Gastroesophageal sphincter (tissue), 4 donors: ENCODE results near the gene ZNF507. TPM values are rescaled to one million over a fixed set of nuclear protein-coding genes. Genes with fewer than 3 reads are reported as not detected.
A peak's percentile ranks its signal among the peaks of the same experiment; 100 is the strongest.

Experiments
- ATAC-seq: fragments of 150-250 bp; one replicate; pipeline ENCODE4 v1.9.1; 2016; ENCODE audit warnings: mild to moderate bottlenecking, moderate library complexity
- H3K27ac ChIP-seq, 4 donors: fragments of 200-600 bp; sonication (generic) in 3 of 4; 1 replicate in 3 of 4; 2 replicates in 1 of 4; pipeline ENCODE4 v1.5.1; 2016 to 2019
- H3K27me3 ChIP-seq: fragments of 200-600 bp; sonication (generic); one replicate; pipeline ENCODE4 v1.5.1; 2019
- H3K36me3 ChIP-seq, 2 donors: fragments of 200-600 bp; sonication (generic); one replicate each; pipeline ENCODE4 v1.5.1; 2019; ENCODE audit warnings: control low read depth in 1 of 2
- H3K4me1 ChIP-seq, 3 donors: fragments of 200-600 bp; sonication (generic); 1 replicate in 2 of 3; 2 replicates in 1 of 3; pipeline ENCODE4 v1.5.1; 2016 to 2019; ENCODE audit warnings: control low read depth in 2 of 3
- H3K4me3 ChIP-seq, 2 donors: fragments of 200-600 bp; sonication (generic); one replicate each; pipeline ENCODE4 v1.5.1; 2019; ENCODE audit warnings: mild to moderate bottlenecking in 1 of 2, moderate library complexity in 1 of 2
- H3K9me3 ChIP-seq, 3 donors: fragments of 200-600 bp; sonication (generic); one replicate each; pipeline ENCODE4 v1.5.1; 2017 to 2019; ENCODE audit warnings: control low read depth in 2 of 3
- EP300 ChIP-seq: sonication (generic); formaldehyde crosslinking; IDR thresholded peaks from one replicate; pipeline ENCODE4 v1.6.1; 2017; ENCODE audit warnings: antibody characterized with exemption, mild to moderate bottlenecking
- POLR2A ChIP-seq, 2 donors: fragments of 450-650 bp; IDR thresholded peaks; one replicate each; pipeline ENCODE4 v1.6.1; 2017; ENCODE audit warnings: antibody characterized with exemption in 2 of 2, mild to moderate bottlenecking in 2 of 2, moderate library complexity in 1 of 2
- POLR2AphosphoS5 ChIP-seq: sonication (generic); formaldehyde crosslinking; IDR thresholded peaks from one replicate; pipeline ENCODE4 v1.6.1; 2017; ENCODE audit warnings: antibody characterized with exemption
- WGBS, 2 donors: methylation state at CpG; one replicate each; pipeline ENCODE4 v1.1.5; 2018; ENCODE audit warnings: low coverage in 1 of 2; 5-methylcytosine and 5-hydroxymethylcytosine counted together
- total RNA-seq, 4 donors: library from RNA; depleted of rRNA; stranded (reverse); fragments of >200 nt; gene quantifications; one replicate each; pipeline ENCODE4 v1.1.0, GENCODE V29; 2016
- TF ChIP-seq, protein P1 (sequence below), 4 experiments: fragments of 200-600 bp in 2 of 4; fragments of 450-650 bp in 2 of 4; sonication (generic) in 1 of 4; IDR thresholded peaks; one replicate each; pipeline ENCODE4 v1.5.1; 2017 to 2019; ENCODE audit warnings: antibody characterized with exemption in 4 of 4, mild to moderate bottlenecking in 2 of 4, moderate library complexity in 2 of 4

ZNF507 gene
- total RNA-seq, 4 donors from 2014 or later, result 13.9 to 28.8 (median 22.3) TPM

DNA sequence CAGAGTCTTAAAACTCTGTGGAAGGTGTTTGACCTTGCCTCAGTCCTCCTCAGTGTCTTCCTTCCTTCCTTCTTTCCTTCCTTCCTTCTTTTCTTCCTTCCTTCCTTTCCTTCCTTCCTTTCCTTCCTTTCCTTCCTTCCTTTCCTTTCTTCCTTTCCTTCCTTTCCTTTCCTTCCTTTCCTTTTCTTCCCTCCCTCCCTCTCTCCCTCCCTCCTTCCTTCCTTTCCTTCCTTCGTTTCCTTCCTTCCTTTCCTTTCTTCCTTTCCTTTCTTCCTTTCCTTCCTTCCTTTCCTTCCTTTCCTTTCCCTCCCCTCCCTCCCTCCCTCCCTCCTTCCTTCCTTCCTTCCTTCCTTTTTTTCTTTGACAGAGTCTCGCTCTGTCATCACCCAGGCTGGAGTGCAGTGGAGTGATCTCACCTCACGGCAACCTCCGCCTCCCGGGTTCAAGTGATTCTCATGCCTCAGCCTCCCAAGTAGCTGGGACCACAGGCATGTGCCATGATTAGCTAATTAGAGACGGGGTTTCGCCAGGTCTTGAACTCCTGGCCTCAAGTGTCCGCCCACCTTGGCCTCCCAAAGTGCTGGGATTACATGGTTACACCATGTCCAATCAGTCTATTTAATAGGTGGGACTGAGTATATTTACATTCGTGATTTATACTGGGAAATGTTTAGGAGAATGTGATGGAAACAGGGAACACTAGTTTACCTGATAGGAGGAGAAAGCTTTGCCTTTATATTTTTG is 16.3 kb downstream of the ZNF507 start:
- ATAC-seq, result no peak
- Histone ChIP-seq H3K4me3 (no peak overlapping the region), H3K27me3 (no peaks in the 10 kb centered on the region), H3K9me3 (no peaks in the 10 kb centered on the region), H3K27ac (no peak overlapping the region), H3K36me3 (peaks cover 4 to 72% of the 10 kb centered on the region in 2 donors), H3K4me1 (peaks cover 8 to 28% (median 12%) of the 10 kb centered on the region in 3 donors)
- no peak for TF ChIP-seq POLR2AphosphoS5
- no peak for TF ChIP-seq POLR2A (IDR thresholded peaks at IDR 0.05)
- TF ChIP-seq, protein P1, sequence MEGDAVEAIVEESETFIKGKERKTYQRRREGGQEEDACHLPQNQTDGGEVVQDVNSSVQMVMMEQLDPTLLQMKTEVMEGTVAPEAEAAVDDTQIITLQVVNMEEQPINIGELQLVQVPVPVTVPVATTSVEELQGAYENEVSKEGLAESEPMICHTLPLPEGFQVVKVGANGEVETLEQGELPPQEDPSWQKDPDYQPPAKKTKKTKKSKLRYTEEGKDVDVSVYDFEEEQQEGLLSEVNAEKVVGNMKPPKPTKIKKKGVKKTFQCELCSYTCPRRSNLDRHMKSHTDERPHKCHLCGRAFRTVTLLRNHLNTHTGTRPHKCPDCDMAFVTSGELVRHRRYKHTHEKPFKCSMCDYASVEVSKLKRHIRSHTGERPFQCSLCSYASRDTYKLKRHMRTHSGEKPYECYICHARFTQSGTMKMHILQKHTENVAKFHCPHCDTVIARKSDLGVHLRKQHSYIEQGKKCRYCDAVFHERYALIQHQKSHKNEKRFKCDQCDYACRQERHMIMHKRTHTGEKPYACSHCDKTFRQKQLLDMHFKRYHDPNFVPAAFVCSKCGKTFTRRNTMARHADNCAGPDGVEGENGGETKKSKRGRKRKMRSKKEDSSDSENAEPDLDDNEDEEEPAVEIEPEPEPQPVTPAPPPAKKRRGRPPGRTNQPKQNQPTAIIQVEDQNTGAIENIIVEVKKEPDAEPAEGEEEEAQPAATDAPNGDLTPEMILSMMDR (IDR thresholded peaks at IDR 0.05), result no peak
- TF ChIP-seq EP300, result no peak
- WGBS, 2 donors, result 88 to 91% methylated on average over 3 to 8 of the region's 9 CpGs

DNA sequence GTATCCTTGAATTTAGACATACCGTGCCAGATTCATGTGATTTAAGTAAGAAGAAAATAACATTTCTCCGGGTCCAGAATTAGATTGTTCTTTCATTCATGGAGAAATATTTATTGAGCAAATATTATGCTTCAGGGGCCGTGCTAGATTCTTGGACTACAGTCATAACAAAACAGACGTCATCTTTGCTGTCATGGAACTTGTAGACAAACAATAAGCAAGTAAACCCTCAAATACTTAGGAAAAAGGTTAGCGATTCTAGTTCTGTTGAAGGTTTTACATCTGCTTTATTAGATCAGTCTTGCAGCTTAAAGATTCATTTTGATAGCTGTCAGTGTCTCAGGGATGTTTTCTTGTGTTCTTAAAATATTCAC is 16.9 kb downstream of the ZNF507 start:
- TF ChIP-seq, protein P1 (IDR thresholded peaks at IDR 0.05), result no peak
- TF ChIP-seq POLR2AphosphoS5 (no peak), EP300 (no peak), POLR2A (IDR thresholded peaks at IDR 0.05) (no peak)
- Histone ChIP-seq H3K4me3 (no peak overlapping the region), H3K36me3 (peaks cover 0 to 67% of the 10 kb centered on the region in 2 donors), H3K27me3 (no peaks in the 10 kb centered on the region), H3K9me3 (no peaks in the 10 kb centered on the region), H3K4me1 (peaks cover 8 to 28% (median 12%) of the 10 kb centered on the region in 3 donors), H3K27ac (no peak overlapping the region)
- 82 to 83% methylated on average over 5 of the region's 5 CpGs for WGBS, 2 donors
- no peak for ATAC-seq

DNA sequence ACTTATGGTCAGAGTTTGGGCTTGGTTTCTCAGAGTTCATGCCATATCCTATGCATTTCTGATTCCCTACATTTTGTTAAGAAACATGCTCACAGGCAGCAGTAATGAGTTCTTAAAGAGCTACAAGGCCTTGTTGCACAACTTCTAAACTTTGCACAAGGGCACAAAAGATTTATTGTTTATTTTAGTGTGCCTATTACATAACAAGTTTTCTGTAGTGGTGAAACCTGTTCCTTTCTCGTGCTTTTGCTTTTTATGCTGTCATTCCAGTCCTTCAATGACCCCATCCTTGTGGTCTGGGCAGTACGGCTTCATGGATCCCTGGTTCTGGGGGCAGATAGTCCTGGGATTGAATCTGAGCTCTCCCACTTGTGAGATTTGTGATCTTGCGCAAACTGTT is 17.8 kb downstream of the ZNF507 start:
- 24 to 70% methylated on average over 2 of the region's 3 CpGs for WGBS, 2 donors
- peaks cover 8 to 36% (median 12%) of the 10 kb centered on the region in 3 donors for H3K4me1 ChIP-seq
- no peak overlapping the region for H3K4me3 ChIP-seq
- peak overlapping the region; percentile 24 to 68 (median 60) for H3K27ac ChIP-seq
- no peaks in the 10 kb centered on the region for H3K27me3 ChIP-seq
- TF ChIP-seq, protein P1 (IDR thresholded peaks at IDR 0.05), result no peak
- TF ChIP-seq EP300 (no peak), POLR2AphosphoS5 (peak; percentile 54), POLR2A (IDR thresholded peaks at IDR 0.05) (no peak)
- ATAC-seq, result peak; percentile 62
- no peaks in the 10 kb centered on the region for H3K9me3 ChIP-seq
- peaks cover 0 to 58% of the 10 kb centered on the region in 2 donors for H3K36me3 ChIP-seq

DNA sequence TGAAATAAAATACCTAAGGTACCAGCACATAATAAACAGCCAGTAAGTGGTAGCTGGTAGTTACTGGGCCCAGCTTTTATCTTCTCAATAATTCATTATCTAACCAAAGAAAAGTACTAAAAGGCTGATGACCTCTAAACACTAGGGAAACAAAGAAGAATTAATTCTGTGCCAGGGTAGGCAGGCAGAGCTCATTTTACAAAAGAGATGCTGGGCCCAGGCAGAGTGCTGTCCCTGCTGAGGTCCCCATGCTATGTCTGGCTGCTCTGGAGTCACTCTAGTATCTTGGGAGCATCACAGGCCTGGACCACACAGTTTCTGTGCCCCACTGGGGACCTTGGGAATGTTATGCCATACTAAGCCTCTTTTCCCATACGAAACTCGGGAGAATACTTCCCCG is 18.2 kb downstream of the ZNF507 start:
- no peaks in the 10 kb centered on the region for H3K9me3 ChIP-seq
- peak overlapping the region; percentile 24 to 68 (median 60) for H3K27ac ChIP-seq
- H3K4me3 ChIP-seq, result no peak overlapping the region
- 85% methylated on average over 3 of the region's 3 CpGs; no CpG with 5 or more reads in 1 of the 2 donors for WGBS, 2 donors
- peaks cover 0 to 53% of the 10 kb centered on the region in 2 donors for H3K36me3 ChIP-seq
- H3K4me1 ChIP-seq, result peaks cover 8 to 37% (median 12%) of the 10 kb centered on the region in 3 donors
- TF ChIP-seq POLR2AphosphoS5 (no peak), EP300 (no peak)
- no peak for ATAC-seq
- no peaks in the 10 kb centered on the region for H3K27me3 ChIP-seq

DNA sequence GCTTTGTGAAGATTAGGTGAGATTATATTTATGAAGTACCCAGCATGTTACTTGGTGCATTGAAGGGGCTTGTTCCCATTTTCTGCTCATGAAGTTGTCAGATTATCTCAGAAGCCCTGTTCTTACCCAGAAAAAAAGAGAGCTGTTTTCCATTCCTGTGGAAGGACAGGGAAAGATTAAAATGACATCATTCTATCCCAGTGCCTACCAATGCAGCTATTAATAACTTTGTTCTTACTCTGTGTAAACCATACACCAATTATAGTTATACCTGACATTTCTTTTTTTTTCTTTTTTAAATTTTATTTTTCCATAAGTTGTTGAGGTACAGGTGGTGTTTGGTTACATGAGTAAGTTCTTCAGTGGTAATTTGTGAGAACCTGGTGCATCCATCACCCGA is 18.6 kb downstream of the ZNF507 start:
- peaks cover 8 to 37% (median 12%) of the 10 kb centered on the region in 3 donors for H3K4me1 ChIP-seq
- WGBS, 2 donors, result 86% methylated on average over 1 of the region's 1 CpG; no CpG with 5 or more reads in 1 of the 2 donors
- no peaks in the 10 kb centered on the region for H3K27me3 ChIP-seq
- H3K4me3 ChIP-seq, result no peak overlapping the region
- H3K9me3 ChIP-seq, result no peaks in the 10 kb centered on the region
- TF ChIP-seq EP300 (no peak), POLR2A (IDR thresholded peaks at IDR 0.05) (no peak), POLR2AphosphoS5 (no peak)
- TF ChIP-seq, protein P1 (IDR thresholded peaks at IDR 0.05), result no peak
- H3K36me3 ChIP-seq, result peaks cover 0 to 49% of the 10 kb centered on the region in 2 donors
- no peak for ATAC-seq
- H3K27ac ChIP-seq, result peak overlapping the region; percentile 24 to 68 (median 60)
